SK-N-SH treated with all-trans-retinoic acid at 6 μM for 48 hours (cell line): ENCODE results near the gene ATP6AP1.

Source experiments
- ATAC-seq: fragments of 200-7000 bp; cut with Tn5 transposase; 3 replicates; pipeline ENCODE4 v1.9.1; 2020; ENCODE audit warnings: mild to moderate bottlenecking, moderate library complexity
- BACH2 ChIP-seq: fragments of 250-450 bp; sonication (Bioruptor Pico); IDR thresholded peaks from 2 replicates; pipeline ENCODE4 v1.9.0; 2021; ENCODE audit warnings: mild to moderate bottlenecking, borderline replicate concordance
- ESRRG ChIP-seq: fragments of 250-450 bp; sonication (Bioruptor Pico); IDR thresholded peaks from 2 replicates; pipeline ENCODE4 v1.6.1; 2021; ENCODE audit warnings: mild to moderate bottlenecking
- GLIS3 ChIP-seq: fragments of 250-450 bp; sonication (Bioruptor Pico); IDR thresholded peaks from 2 replicates; pipeline ENCODE4 v1.5.0; 2020; ENCODE audit warnings: mild to moderate bottlenecking, moderate library complexity
- ISL1 ChIP-seq: fragments of 250-450 bp; sonication (Bioruptor Pico); IDR thresholded peaks from 2 replicates; pipeline ENCODE4 v2.1.2; 2022; ENCODE audit warnings: mild to moderate bottlenecking, moderate library complexity
- OSR1 ChIP-seq: fragments of 250-450 bp; sonication (Bioruptor Pico); IDR thresholded peaks from 2 replicates; pipeline ENCODE4 v1.8.0; 2022; ENCODE audit warnings: moderate library complexity, mild to moderate bottlenecking, inconsistent platforms
- PPARA ChIP-seq: fragments of 250-450 bp; sonication (Bioruptor Pico); IDR thresholded peaks from 2 replicates; pipeline ENCODE4 v1.5.0; 2020; ENCODE audit warnings: mild to moderate bottlenecking, borderline replicate concordance
- RARB ChIP-seq: fragments of 250-450 bp; sonication (Bioruptor Pico); IDR thresholded peaks from 2 replicates; pipeline ENCODE4 v1.8.0; 2021; ENCODE audit warnings: mild to moderate bottlenecking, moderate library complexity
- SNAI2 ChIP-seq: fragments of 250-450 bp; sonication (Bioruptor Pico); IDR thresholded peaks from 2 replicates; pipeline ENCODE4 v1.5.0; 2020; ENCODE audit warnings: mild to moderate bottlenecking, moderate library complexity
- TCF4 ChIP-seq: fragments of 250-450 bp; sonication (Bioruptor Pico); IDR thresholded peaks from 2 replicates; pipeline ENCODE4 v1.8.0; 2021; ENCODE audit warnings: mild to moderate bottlenecking, moderate library complexity, borderline replicate concordance
- ZC3H10 ChIP-seq: fragments of 250-450 bp; sonication (Bioruptor Pico); IDR thresholded peaks from 2 replicates; pipeline ENCODE4 v1.5.1; 2021; ENCODE audit warnings: mild to moderate bottlenecking, moderate library complexity
- ZFP3 ChIP-seq: fragments of 250-450 bp; sonication (Bioruptor Pico); IDR thresholded peaks from 2 replicates; pipeline ENCODE4 v1.5.0; 2020; ENCODE audit warnings: mild to moderate bottlenecking, moderate library complexity
- ZFP30 ChIP-seq: fragments of 450-650 bp; formaldehyde crosslinking; IDR thresholded peaks from 2 replicates; pipeline ENCODE4 v1.5.0; 2022; ENCODE audit warnings: mild to moderate bottlenecking, moderate library complexity
- ZNF8 ChIP-seq: fragments of 450-650 bp; formaldehyde crosslinking; IDR thresholded peaks from 2 replicates; pipeline ENCODE4 v1.5.0; 2020; ENCODE audit warnings: mild to moderate bottlenecking, moderate library complexity
- TF ChIP-seq, protein P1 (sequence below): fragments of 250-450 bp; sonication (Bioruptor Pico); IDR thresholded peaks from 2 replicates; pipeline ENCODE4 v1.5.1; 2021; ENCODE audit warnings: mild to moderate bottlenecking, moderate library complexity
- TF ChIP-seq, protein P2 (sequence below): fragments of 250-450 bp; sonication (Bioruptor Pico); IDR thresholded peaks from 2 replicates; pipeline ENCODE4 v1.5.1; 2020; ENCODE audit warnings: low read depth, mild to moderate bottlenecking, moderate library complexity
- TF ChIP-seq, protein P3 (sequence below): fragments of 250-450 bp; sonication (Bioruptor Pico); IDR thresholded peaks from 2 replicates; pipeline ENCODE4 v1.8.0; 2021; ENCODE audit warnings: low read depth, mild to moderate bottlenecking, moderate library complexity, borderline replicate concordance
- TF ChIP-seq, protein P4 (sequence below): fragments of 250-450 bp; sonication (Bioruptor Pico); IDR thresholded peaks from 2 replicates; pipeline ENCODE4 v1.8.0; 2020; ENCODE audit warnings: mild to moderate bottlenecking, moderate library complexity, borderline replicate concordance
- TF ChIP-seq, protein P5 (sequence below): fragments of 250-450 bp; sonication (Bioruptor Pico); IDR thresholded peaks from 2 replicates; pipeline ENCODE4 v1.5.0; 2020; ENCODE audit warnings: mild to moderate bottlenecking, moderate library complexity

The ATP6AP1 gene

DNA sequence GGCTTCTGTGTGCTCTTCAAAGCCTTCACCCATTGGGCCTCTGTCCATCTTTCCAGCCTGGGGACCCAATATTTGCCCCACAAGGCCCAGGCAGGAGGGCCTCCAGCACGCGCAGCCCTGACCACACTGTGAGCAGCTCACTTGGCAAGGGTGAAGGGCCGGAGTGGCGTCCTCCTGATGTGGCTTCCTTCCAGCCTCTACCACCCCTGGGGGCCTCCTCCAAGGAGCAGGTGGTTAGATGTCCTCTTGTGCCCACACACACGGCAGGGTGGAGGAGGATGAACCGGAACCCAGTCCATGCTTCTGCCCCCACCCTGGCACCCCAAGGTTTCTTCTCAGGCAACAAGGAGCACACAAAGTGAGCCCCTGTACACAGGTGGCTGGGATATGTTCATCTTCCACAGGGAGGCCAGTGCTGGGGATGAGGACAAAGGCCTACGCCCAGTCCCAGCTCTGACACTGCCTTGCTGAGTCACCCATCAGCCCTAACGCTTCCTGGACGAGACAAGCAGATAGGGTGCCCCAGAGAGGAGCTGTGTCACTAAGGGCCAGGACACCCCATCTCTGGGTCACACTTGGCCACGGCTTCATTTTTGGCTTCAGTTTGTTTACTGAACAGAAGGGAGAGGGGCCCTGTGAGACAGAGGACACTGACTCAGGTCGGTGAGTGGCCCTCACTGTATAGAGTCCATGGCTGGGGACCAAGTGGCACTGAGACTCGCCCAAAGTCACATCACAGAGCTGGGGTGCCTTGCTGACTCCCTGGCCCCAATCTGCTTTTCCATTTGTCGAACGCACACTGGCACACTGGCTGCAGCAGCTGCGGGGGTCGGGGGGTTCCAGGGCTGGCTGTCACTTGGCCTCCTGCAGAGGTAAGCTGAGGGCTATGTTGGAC is 56.0 kb downstream of the ATP6AP1 start:
- no peak for TF ChIP-seq BACH2 (CRISPR knock-in tag)
- no peak for ATAC-seq

DNA sequence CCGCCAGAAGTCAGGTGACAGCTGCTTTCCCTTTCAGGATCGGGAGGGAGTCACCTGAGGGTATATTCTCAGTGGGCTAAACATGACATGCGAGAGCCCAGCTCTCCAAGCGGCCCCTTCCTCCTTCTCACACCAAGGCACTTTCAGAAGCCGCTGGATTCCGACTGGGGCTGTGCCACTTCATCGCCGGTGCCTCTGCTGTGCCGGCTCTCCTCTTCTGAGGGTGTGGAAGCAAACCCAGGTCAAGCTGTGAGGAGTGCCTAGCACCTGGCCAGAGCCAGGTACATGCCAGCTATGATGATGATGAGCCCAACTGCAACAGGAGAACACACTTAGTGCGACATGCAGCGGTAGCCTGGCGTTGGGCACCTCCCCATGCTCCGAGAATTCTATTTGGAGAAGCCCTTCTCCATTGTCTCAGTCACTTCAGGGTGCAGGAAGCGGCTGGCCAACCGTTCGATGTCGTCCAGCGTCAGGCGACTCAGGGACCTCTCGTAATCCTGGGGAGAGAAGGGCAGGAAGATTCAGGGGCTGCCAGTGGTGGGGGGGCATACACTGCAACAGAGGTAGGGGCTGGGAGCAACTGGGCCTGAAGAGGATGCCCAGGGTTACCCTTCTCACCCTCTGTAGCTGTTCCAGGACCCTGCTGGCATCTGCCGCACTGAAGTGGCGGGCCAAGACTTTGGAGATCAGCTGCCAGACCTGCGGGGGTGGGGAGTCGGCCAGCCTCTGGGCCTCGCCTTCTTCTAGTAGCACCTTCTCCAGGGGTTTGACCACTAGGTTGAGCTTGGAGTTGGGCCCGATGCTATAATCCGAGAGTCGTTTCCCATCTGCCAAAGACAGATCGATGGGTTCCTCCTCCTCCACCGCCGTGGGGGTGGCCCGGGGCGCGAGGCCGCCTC is 56.9 kb downstream of the ATP6AP1 start:
- TF ChIP-seq SNAI2 (CRISPR knock-in tag) (no peak), RARB (CRISPR knock-in tag) (no peak), GLIS3 (no peak), OSR1 (CRISPR knock-in tag) (no peak), ZFP3 (no peak), PPARA (CRISPR knock-in tag) (no peak), ESRRG (CRISPR knock-in tag) (no peak), ZNF8 (CRISPR knock-in tag) (no peak)
- TF ChIP-seq, protein P1, sequence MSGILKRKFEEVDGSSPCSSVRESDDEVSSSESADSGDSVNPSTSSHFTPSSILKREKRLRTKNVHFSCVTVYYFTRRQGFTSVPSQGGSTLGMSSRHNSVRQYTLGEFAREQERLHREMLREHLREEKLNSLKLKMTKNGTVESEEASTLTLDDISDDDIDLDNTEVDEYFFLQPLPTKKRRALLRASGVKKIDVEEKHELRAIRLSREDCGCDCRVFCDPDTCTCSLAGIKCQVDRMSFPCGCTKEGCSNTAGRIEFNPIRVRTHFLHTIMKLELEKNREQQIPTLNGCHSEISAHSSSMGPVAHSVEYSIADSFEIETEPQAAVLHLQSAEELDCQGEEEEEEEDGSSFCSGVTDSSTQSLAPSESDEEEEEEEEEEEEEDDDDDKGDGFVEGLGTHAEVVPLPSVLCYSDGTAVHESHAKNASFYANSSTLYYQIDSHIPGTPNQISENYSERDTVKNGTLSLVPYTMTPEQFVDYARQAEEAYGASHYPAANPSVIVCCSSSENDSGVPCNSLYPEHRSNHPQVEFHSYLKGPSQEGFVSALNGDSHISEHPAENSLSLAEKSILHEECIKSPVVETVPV: no peak
- TF ChIP-seq, protein P2, sequence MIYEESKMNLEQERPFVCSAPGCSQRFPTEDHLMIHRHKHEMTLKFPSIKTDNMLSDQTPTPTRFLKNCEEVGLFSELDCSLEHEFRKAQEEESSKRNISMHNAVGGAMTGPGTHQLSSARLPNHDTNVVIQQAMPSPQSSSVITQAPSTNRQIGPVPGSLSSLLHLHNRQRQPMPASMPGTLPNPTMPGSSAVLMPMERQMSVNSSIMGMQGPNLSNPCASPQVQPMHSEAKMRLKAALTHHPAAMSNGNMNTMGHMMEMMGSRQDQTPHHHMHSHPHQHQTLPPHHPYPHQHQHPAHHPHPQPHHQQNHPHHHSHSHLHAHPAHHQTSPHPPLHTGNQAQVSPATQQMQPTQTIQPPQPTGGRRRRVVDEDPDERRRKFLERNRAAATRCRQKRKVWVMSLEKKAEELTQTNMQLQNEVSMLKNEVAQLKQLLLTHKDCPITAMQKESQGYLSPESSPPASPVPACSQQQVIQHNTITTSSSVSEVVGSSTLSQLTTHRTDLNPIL: no peak
- TF ChIP-seq, protein P3, sequence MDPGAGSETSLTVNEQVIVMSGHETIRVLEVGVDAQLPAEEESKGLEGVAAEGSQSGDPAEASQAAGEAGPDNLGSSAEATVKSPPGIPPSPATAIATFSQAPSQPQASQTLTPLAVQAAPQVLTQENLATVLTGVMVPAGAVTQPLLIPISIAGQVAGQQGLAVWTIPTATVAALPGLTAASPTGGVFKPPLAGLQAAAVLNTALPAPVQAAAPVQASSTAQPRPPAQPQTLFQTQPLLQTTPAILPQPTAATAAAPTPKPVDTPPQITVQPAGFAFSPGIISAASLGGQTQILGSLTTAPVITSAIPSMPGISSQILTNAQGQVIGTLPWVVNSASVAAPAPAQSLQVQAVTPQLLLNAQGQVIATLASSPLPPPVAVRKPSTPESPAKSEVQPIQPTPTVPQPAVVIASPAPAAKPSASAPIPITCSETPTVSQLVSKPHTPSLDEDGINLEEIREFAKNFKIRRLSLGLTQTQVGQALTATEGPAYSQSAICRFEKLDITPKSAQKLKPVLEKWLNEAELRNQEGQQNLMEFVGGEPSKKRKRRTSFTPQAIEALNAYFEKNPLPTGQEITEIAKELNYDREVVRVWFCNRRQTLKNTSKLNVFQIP (CRISPR knock-in tag): no peak
- ATAC-seq: no peak

DNA sequence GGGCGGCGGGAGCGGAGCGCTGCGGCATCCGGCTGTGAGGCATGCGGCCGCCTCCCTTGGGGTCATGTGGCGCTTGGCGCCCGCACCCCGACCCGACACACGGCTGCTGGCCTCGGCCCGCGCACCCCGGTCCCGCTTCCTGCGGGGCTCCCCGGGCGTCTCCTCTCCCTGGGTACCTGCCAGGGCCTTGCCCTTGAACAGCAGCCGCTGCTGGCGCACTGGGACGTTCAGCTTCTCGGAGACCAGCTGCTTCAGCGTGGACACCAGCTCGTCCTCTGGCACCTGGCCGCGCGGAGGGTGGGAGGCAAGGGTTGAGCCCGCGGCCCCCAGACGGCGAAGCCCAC is 57.5 kb downstream of the ATP6AP1 start:
- TF ChIP-seq ZFP3 (no peak), ZFP30 (CRISPR knock-in tag) (no peak), GLIS3 (no peak), ESRRG (CRISPR knock-in tag) (no peak), TCF4 (CRISPR knock-in tag) (no peak), OSR1 (CRISPR knock-in tag) (no peak), SNAI2 (CRISPR knock-in tag) (no peak), ISL1 (no peak), ZC3H10 (CRISPR knock-in tag) (no peak)
- TF ChIP-seq, protein P1: no peak
- TF ChIP-seq, protein P4, sequence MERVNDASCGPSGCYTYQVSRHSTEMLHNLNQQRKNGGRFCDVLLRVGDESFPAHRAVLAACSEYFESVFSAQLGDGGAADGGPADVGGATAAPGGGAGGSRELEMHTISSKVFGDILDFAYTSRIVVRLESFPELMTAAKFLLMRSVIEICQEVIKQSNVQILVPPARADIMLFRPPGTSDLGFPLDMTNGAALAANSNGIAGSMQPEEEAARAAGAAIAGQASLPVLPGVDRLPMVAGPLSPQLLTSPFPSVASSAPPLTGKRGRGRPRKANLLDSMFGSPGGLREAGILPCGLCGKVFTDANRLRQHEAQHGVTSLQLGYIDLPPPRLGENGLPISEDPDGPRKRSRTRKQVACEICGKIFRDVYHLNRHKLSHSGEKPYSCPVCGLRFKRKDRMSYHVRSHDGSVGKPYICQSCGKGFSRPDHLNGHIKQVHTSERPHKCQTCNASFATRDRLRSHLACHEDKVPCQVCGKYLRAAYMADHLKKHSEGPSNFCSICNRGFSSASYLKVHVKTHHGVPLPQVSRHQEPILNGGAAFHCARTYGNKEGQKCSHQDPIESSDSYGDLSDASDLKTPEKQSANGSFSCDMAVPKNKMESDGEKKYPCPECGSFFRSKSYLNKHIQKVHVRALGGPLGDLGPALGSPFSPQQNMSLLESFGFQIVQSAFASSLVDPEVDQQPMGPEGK (CRISPR knock-in tag): no peak
- TF ChIP-seq, protein P5, sequence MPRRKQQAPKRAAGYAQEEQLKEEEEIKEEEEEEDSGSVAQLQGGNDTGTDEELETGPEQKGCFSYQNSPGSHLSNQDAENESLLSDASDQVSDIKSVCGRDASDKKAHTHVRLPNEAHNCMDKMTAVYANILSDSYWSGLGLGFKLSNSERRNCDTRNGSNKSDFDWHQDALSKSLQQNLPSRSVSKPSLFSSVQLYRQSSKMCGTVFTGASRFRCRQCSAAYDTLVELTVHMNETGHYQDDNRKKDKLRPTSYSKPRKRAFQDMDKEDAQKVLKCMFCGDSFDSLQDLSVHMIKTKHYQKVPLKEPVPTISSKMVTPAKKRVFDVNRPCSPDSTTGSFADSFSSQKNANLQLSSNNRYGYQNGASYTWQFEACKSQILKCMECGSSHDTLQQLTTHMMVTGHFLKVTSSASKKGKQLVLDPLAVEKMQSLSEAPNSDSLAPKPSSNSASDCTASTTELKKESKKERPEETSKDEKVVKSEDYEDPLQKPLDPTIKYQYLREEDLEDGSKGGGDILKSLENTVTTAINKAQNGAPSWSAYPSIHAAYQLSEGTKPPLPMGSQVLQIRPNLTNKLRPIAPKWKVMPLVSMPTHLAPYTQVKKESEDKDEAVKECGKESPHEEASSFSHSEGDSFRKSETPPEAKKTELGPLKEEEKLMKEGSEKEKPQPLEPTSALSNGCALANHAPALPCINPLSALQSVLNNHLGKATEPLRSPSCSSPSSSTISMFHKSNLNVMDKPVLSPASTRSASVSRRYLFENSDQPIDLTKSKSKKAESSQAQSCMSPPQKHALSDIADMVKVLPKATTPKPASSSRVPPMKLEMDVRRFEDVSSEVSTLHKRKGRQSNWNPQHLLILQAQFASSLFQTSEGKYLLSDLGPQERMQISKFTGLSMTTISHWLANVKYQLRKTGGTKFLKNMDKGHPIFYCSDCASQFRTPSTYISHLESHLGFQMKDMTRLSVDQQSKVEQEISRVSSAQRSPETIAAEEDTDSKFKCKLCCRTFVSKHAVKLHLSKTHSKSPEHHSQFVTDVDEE: no peak
- ATAC-seq: no peak
